Caco-2 (cell line): Measurements from ENCODE around the gene RASL11B. TPM values are rescaled to one million over a fixed set of nuclear protein-coding genes. Genes with fewer than 3 reads are reported as not detected.

Experiments used
- BruUV-seq: library from RNA; stranded (reverse); fragments of 400-500 nt; replicated peaks from 2 replicates; lab custom pipeline; 2021; lab: Mats Ljungman, UMichigan
- CTCF ChIA-PET: fragments of 300-600 bp; sonication (Branson Sonifier 250); formaldehyde crosslinking; loops from one replicate; lab custom pipeline; 2022; ENCODE audit warnings: antibody characterized with exemption; lab: Charles Lee
- POLR2A ChIA-PET: fragments of 300-600 bp; sonication (Branson Sonifier 250); formaldehyde crosslinking; loops from one replicate; lab custom pipeline; 2022; ENCODE audit warnings: antibody characterized with exemption; lab: Charles Lee
- DNase-seq, 2 experiments: peaks; one replicate each; pipeline versions ENCODE4 v3.0.0 to v3.0.0-alpha.2; 2020 to 2022
- H3K27me3 ChIP-seq: replicated peaks from 2 replicates; pipeline ENCODE4 v1.6.0; 2011; ENCODE audit warnings: low read length; ENCODE audit not compliant: control insufficient read depth, insufficient read depth
- H3K36me3 ChIP-seq: 2 replicates; pipeline ENCODE4 v1.5.1; 2011; ENCODE audit warnings: low read length; ENCODE audit not compliant: control insufficient read depth, insufficient read depth
- H3K4me1 ChIP-seq: fragments of 250-450 bp; sonication (Bioruptor Pico); 2 replicates; pipeline ENCODE4 v1.5.1; 2020; ENCODE audit warnings: mild to moderate bottlenecking
- H3K4me3 ChIP-seq: 2 replicates; pipeline ENCODE4 v1.5.1; 2011; ENCODE audit warnings: low read depth, mild to moderate bottlenecking, control low read depth, low read length
- H3K9me3 ChIP-seq: fragments of 250-450 bp; sonication (Bioruptor Pico); 2 replicates; pipeline ENCODE4 v1.5.1; 2020; ENCODE audit warnings: mild to moderate bottlenecking, moderate library complexity
- H3K27ac Mint-ChIP-seq: one replicate; pipeline ENCODE4 v1.8.0; 2022; ENCODE audit warnings: mixed read lengths; ENCODE audit not compliant: unreplicated experiment
- H3K27me3 Mint-ChIP-seq: one replicate; pipeline ENCODE4 v1.8.0; 2022; ENCODE audit warnings: mixed read lengths; ENCODE audit not compliant: insufficient read depth, unreplicated experiment
- H3K36me3 Mint-ChIP-seq: one replicate; pipeline ENCODE4 v1.8.0; 2022; ENCODE audit warnings: mild to moderate bottlenecking, mixed read lengths; ENCODE audit not compliant: insufficient read depth, unreplicated experiment
- H3K4me1 Mint-ChIP-seq: one replicate; pipeline ENCODE4 v1.8.0; 2022; ENCODE audit warnings: low read depth, mixed read lengths; ENCODE audit not compliant: unreplicated experiment
- H3K4me3 Mint-ChIP-seq: one replicate; pipeline ENCODE4 v1.8.0; 2022; ENCODE audit warnings: mild to moderate bottlenecking, moderate library complexity, mixed read lengths; ENCODE audit not compliant: unreplicated experiment
- H3K9me3 Mint-ChIP-seq: one replicate; pipeline ENCODE4 v1.8.0; 2022; ENCODE audit warnings: mixed read lengths; ENCODE audit not compliant: unreplicated experiment
- CTCF ChIP-seq, 2 experiments: fragments of 200-600 bp in 1 of 2; IDR thresholded peaks; 1 replicate in 1 of 2; 2 replicates in 1 of 2; pipeline versions ENCODE4 v1.5.1 to v1.8.0; 2011 to 2022; ENCODE audit warnings: antibody characterized with exemption in 1 of 2, control low read depth in 1 of 2, inconsistent platforms in 1 of 2, low read depth in 1 of 2, low read length in 1 of 2, mild to moderate bottlenecking in 1 of 2, moderate library complexity in 1 of 2; ENCODE audit not compliant: insufficient read depth in 1 of 2, severe bottlenecking in 1 of 2, unreplicated experiment in 1 of 2
- intact Hi-C: fragments of 100-400 bp; cut with micrococcal nuclease; formaldehyde crosslinking; loops from one replicate; pipeline ENCODE4 v1.10.0; 2022; ENCODE audit not compliant: unreplicated experiment
- total RNA-seq: library from RNA; stranded (reverse); gene quantifications from 2 replicates; pipeline ENCODE4 v1.2.3, GENCODE V29; 2022

The RASL11B gene
- total RNA-seq, 1 experiment from 2014 or later, result 23.3 TPM

DNA sequence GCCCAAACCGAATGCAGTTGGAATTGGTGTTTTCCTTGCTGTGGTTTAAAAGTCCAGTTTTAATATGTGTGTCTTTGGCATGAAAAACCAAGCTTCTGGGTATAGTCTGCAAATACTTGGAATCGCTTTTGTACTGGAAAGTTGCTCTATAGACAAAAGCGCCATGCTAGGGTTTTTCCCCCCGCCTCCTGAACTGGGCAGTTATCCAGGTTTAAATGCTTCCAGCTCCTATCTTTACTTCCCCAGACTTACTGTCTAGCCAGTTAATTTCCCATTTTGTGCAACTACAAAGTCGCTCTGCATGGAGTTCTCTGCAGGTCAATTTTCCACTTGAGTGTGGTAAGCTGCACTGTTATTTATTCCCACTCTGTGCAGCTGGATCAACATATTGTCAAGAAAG is 2.7 kb downstream of the RASL11B start:
- Histone ChIP-seq H3K4me1 (peaks cover 20% of the 10 kb centered on the region), H3K36me3 (peaks cover 1% of the 10 kb centered on the region), H3K27me3 (no peaks in the 10 kb centered on the region), H3K4me3 (no peak overlapping the region), H3K9me3 (no peaks in the 10 kb centered on the region)
- no peak for DNase-seq
- ChIA-PET POLR2A (no interaction called here), CTCF (no interaction called here)
- intact Hi-C loops, result loop anchor here (5.0 to 10.0 kb wide), 4 partner anchors 48 to 112 kb away; partner anchors contain the start of gene ERVMER34-1
- Mint-ChIP-seq H3K36me3 (peaks cover 59% of the 10 kb centered on the region), H3K9me3 (no peaks in the 10 kb centered on the region), H3K4me1 (peaks cover 10% of the 10 kb centered on the region), H3K27ac (no peak overlapping the region), H3K4me3 (no peak overlapping the region), H3K27me3 (no peaks in the 10 kb centered on the region)
- no peak for TF ChIP-seq CTCF (IDR thresholded peaks at IDR 0.05; ENCODE audit: insufficient read depth in 1 of 2, low read depth in 1 of 2, low read length in 1 of 2, severe bottlenecking in 1 of 2, unreplicated experiment in 1 of 2)
- no TSS peak for BruUV-seq

GRCh38 chr4:52865300-52865699 is 3.2 kb downstream of the RASL11B start:
- H3K9me3 ChIP-seq, result no peaks in the 10 kb centered on the region
- Mint-ChIP-seq H3K36me3 (peaks cover 59% of the 10 kb centered on the region), H3K27ac (no peak overlapping the region), H3K9me3 (no peaks in the 10 kb centered on the region), H3K4me1 (peaks cover 10% of the 10 kb centered on the region), H3K4me3 (no peak overlapping the region), H3K27me3 (no peaks in the 10 kb centered on the region)
- H3K4me1 ChIP-seq, result peaks cover 20% of the 10 kb centered on the region
- ChIA-PET POLR2A (no interaction called here), CTCF (no interaction called here)
- no peaks in the 10 kb centered on the region for H3K27me3 ChIP-seq
- no peak for TF ChIP-seq CTCF (IDR thresholded peaks at IDR 0.05; ENCODE audit: insufficient read depth in 1 of 2, low read depth in 1 of 2, low read length in 1 of 2, severe bottlenecking in 1 of 2, unreplicated experiment in 1 of 2)
- intact Hi-C loops, result loop anchor here (10.0 kb wide), 2 partner anchors 80 to 90 kb away; no protein-coding TSS in a partner anchor
- no TSS peak for BruUV-seq
- no peak overlapping the region for H3K4me3 ChIP-seq
- no peak for DNase-seq
- H3K36me3 ChIP-seq, result peaks cover 1% of the 10 kb centered on the region

DNA sequence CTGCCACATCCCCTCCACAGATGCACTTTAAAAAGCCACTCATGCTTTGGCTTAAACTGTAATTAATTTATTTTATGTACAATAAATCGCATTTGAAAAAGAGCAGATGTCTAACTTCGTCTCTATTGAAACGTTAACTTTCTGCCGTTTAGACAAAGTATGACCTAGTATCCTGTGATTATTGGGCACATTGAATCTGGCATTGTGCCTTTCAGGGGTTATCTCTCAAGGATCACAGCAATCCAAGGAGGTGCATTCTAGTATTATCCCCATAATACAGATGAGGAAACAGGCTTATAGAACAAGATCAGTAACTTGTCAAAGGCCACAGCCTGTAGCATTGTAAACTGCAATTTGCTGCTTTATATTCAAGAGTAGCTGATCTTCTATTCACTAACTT is 4.6 kb downstream of the RASL11B start:
- POLR2A ChIA-PET, result no interaction called here
- Histone ChIP-seq H3K27me3 (no peaks in the 10 kb centered on the region), H3K9me3 (no peaks in the 10 kb centered on the region), H3K4me3 (no peak overlapping the region), H3K36me3 (peaks cover 1% of the 10 kb centered on the region), H3K4me1 (peaks cover 11% of the 10 kb centered on the region)
- no peak for DNase-seq
- Mint-ChIP-seq H3K27ac (no peak overlapping the region), H3K36me3 (peaks cover 59% of the 10 kb centered on the region), H3K9me3 (no peaks in the 10 kb centered on the region), H3K4me3 (no peak overlapping the region), H3K4me1 (peaks cover 10% of the 10 kb centered on the region), H3K27me3 (no peaks in the 10 kb centered on the region)
- no peak for TF ChIP-seq CTCF (IDR thresholded peaks at IDR 0.05; ENCODE audit: insufficient read depth in 1 of 2, low read depth in 1 of 2, low read length in 1 of 2, severe bottlenecking in 1 of 2, unreplicated experiment in 1 of 2)
- intact Hi-C loops, result loop anchor here (10.0 kb wide), 2 partner anchors 82 to 88 kb away; no protein-coding TSS in a partner anchor
- CTCF ChIA-PET, result no interaction called here
- BruUV-seq, result no TSS peak
